Tongue (tissue), 2 donors: Measurements from ENCODE around the gene PLCH2. TPM values are rescaled to one million over a fixed set of nuclear protein-coding genes. Genes with fewer than 3 reads are reported as not detected.
"Not testable (repeated sequence)": the region's sequence is repeated elsewhere in the genome, so short reads cannot be mapped to it uniquely, and the experiment has no call there.

Experiments used
- DNase-seq: peaks from one replicate; pipeline ENCODE4 v3.0.0-alpha.2; 2015
- total RNA-seq: library from RNA; depleted of rRNA; stranded (reverse); fragments of >200 nt; gene quantifications from one replicate; pipeline ENCODE4 v1.2.3, GENCODE V29; 2014

Gene PLCH2
- total RNA-seq: 11.8 TPM

DNA sequence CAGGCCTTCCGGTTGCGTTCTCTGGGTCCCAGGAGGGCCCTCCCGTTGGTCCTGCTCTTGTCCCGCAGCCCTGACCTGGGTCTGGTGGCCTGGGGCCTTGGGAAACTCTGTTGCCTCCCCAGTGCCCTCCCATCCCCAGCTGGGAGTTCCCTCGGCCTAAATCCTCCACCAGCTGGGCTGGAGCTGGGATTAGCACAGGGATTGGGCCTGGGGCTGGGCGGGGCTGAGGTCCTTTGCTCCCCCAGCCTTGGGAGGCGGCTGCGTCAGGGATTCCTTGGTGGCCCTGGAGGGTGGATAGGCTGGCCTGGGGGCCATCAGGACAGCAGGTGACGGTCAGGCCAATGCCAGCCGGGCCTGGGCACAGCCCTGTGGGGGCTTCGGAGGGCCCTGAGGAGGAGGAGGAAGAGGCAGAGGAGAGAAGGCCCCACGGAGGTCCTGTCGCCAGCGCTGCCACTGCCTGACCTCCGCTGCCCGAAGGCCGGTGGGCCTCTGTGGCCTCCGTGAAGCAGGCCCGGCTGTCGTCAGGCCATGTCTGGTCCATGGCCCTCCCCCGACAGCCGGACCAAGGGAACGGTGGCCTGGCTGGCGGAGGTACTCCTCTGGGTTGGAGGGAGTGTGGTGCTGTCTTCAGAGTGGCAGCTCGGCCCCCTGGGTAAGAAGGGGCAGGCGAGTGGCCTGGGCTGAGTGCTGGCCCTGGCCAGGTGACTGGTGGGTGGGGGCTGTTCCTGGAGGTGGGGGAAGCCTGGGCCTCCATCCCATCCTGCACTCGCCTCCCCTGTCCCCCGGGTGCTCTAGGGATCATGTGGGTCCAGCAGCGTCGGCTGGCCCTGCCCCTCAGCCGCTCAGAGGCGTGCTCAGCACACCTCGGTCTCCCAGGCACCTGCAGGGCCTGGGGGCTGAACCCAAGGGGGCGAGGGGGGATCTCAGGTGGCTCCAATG lies at the start of gene PLCH2:
Gene PLCH2 (plus strand): TSS at position 229 of the 939 bp plus-strand sequence. CDS start 300 bp downstream, at position 529.
- DNase-seq: peak; percentile 62

DNA sequence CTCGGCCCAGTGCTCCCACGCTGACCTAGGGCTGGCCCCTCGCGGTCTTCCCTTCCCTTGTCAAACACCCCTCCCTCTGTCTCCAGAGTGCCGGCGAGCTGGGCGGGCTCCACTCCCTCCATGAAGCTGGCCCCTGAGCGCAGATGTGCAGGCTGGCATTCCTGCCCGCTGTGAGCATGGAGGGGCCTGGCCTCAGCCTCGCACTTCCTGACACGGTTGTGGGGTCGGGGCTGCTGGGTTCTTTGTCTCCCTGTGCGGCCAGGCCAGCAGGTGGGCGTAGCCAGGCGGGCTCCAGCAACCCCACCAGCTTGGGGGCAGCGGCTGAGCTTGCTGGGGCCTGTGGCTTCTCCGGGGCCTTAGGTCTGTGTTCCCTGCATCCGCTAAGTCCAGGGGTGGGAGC lies 49.5 kb upstream of the PLCH2 start:
- DNase-seq: no peak

DNA sequence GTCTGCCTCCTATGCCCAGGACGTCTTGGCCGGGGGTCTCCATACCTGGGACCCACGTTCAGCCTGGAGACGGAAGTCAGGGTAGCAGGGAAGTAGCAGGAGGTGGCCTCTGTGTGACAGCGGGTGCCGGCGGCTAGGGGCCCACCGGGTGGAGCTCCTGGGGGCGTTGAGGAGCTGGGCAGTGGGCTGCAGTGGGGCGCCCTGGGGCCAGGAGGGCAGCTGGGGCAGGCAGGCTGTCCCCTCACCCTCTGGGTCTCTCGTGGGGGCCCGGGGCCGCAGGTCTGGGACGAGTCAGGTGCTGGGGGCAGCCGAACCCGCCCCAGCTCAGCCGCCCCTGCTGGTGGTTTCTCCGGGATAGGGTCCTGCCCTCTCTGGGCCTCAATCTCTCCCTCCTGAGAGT lies 49.0 kb upstream of the PLCH2 start:
- DNase-seq: no peak

DNA sequence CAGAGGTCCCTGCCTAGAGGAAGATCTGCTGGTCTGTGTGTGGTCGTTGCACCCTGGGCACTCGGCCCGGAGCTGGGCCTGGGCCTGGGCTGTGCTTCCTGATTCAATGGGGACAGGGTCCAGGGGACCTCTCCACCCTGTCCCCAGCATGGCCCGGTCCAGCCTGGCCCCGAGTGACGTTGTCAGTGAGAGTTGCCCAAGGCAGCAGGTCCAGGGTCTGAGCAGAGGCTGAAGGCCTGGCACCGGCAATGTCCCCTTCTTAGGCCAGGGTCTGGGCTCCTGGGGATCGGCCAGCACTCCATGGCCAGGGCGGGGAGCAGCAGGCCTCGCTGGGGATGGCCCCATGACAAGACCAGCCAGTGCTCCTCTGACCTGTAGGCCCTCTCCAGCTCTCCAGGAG lies 48.1 kb upstream of the PLCH2 start:
- DNase-seq: no peak

DNA sequence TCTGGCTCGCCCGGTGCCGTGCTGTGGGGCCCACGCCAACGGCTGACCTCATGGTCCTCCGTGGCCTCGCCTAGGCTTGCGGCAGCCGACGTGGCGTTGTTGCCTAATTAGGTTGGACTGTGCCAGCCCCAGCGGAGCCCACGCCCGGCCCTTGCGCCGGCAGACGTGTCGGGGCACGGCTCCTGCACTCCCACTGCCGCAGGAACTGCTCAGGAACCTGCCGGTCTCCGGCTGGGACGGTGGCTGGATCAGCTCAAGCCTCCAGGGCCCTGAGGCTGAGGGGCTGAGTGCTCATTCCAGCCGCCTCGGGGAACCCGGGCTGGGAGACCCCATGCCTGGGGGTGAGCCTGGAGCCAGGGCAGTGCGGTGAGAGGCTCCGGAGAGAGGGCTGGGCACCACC lies 47.6 kb upstream of the PLCH2 start:
- no peak for DNase-seq

- no peak for DNase-seq
These were observed 46.1 kb upstream of the PLCH2 start for GRCh38 chr1:2429780-2430591.

- no peak for DNase-seq
These were observed 45.5 kb upstream of the PLCH2 start for GRCh38 chr1:2430592-2430973.

- peak; percentile 63 for DNase-seq
These were observed 45.0 kb upstream of the PLCH2 start for GRCh38 chr1:2431103-2431502.

- peak; percentile 47 for DNase-seq
These were observed 44.6 kb upstream of the PLCH2 start for GRCh38 chr1:2431518-2431917.

DNA sequence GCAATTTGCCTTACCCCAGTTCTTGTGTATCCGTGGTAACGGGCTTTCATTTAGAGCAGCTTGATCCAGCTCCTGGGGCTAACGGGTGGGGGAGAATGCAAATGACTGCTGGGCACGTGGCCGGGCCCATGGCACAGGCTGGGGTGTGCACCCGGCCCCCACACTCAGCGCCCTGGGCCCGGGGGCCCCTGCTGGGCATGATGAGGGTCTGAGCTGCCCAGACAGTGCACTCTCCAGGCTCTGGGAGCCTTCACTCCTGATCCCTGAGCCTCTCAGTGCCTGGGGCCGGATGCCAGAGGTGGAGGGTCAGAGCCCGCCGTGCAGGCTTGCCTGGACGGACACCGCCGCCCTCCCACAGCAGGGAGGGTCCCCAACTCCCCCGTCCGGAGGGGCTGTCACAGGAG lies 43.6 kb upstream of the PLCH2 start:
- DNase-seq: no peak

DNA sequence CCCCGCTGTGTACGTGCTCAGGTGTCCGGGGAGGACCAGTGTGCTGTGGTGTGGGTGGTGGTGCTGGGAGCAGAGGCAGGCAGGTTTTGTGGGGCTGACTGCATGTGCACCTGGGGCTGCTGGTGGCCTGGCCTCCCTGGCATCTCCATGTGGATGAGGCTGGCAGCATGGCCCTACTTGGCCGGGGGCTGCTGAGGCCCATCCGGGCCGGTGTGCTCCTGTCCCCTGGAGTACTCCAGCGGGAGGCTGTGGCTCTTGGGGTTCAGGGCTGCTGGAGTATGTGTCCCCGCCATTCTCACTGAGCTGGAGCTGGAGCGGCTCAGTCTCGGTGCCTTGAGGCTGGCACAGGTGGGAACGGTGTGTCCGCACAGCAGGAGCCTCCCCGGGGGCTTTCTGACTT lies 42.9 kb upstream of the PLCH2 start:
- DNase-seq: no peak

DNA sequence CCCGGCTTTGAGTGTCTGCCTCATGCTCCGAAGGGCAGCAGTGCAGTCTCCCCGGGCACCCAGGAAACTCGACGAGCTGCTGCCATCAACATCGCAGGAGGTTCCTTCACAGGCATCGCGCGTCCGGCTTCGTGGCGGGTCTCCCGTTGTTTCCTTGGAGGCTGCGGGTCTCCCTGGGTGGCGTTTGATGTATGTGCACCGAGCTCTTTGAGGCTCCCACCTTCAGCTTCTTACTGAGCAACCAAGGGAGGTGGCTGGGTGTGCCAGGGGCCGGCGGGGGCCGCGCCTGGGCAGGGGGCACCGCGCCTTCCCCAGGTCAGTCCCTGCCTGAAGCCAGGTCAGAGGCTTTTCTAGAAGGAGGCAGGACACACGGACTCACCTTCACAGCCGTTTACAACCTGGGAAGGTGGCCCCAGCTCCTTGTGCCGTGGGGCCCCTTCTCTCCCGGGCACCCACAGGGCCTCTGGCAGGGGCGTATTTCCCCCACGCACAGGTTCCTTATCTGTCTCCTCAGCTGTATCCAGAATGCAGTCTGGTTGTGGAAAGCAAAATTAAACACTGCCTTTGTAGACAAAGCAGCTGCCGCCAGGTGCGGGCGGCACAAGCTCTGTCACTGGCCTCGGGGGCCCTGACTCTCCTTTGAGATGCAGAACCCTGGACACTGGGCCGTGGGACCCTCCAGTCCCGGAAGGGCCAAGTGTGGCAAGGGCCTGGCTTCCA lies 42.0 kb upstream of the PLCH2 start:
- no peak for DNase-seq

DNA sequence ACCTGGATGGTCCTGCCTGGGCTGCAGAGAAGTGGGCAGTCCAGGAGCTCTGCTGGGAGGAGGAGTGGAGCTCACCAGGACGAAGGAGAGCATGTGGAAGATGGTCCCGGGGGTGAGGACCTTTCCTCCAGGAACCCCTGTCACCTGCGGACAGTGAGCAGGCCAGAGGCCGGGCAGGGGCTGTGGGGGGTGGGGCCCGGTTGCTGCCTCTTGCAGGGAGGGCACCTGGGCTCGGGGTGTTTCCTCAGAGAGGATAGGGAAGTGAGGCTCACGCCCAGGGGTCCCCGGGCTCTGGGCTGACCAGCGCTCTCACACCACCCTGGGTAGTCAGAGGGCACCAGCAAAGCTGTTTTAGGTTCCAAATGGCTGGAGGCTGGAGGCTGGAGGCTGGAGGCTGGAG lies 41.0 kb upstream of the PLCH2 start:
- no peak for DNase-seq

DNA sequence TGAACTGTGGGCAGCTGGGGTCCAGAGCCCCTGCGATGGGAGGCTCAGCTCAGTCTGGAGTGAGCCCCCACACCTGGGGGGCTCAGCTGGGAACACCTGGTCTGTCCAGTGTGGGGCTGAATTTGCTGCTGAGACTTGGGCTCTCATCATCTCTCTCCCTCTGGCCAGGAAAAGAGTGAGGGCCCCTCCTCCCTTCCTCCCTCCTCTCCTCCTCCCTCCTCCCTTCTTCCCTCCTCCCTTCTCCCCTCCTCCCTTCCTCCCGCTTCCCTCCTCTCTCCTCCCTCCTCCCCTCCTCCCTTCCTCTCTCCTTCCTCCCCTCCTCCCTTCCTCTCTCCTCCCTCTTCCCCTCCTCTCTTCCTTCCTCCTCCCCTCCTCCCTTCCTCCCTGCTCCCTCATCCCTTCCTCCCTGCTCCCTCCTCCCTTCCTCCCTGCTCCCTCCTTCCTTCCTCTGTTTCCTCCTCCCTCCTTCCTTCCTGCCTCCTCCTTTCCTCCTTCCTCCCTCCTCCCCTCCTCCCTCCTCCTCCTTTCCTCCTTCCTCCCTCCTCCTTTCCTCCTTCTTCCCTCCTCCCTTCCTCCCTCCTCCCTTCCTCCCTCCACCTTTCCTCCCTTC lies 40.2 kb upstream of the PLCH2 start:
- DNase-seq: no peak

DNA sequence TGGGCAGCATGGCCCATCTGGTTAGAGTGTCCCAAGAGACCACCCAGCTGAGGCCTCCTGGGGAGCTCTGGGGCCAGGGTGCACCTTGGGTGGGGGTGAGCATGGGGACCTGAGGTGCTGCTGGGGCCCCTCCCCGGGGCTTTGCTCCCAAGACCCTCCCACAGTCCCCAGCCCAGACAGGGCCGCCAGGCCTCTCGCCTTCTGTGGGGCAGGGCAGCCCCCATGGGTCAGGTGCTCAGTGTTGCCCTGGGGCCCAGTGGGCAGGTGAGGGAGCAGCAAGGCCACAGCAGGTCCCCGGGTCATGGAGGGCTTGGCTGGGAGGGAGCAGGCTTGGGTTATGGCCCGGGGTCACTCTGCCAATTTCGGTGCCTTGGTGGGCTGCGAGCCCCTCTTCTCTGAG lies 39.2 kb upstream of the PLCH2 start:
- no peak for DNase-seq

- no peak for DNase-seq
These were observed 38.5 kb upstream of the PLCH2 start for GRCh38 chr1:2437617-2438016.

GRCh38 chr1:2438038-2438437 lies 38.1 kb upstream of the PLCH2 start:
- DNase-seq: no peak

- DNase-seq: no peak
These were observed 37.4 kb upstream of the PLCH2 start for GRCh38 chr1:2438641-2439040.

DNA sequence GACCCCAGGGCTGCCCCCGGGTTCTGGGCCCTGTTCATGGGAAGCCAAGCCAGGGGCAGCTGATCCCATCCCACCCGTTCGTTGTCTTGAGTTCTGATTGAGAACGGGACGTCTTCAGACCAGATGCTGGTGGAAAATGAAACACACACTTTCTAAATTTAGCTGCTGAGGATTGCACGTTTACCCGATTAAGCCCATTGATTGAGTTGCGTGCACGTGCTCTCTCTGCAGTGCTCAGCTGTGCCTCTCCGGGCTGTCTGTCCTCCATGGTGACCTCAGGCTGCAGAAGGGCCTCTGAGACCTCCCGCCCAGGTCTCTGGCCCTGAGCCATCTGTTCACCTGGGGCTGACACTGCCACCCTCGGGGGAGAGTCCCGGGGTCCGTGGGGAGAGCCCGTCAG lies 36.7 kb upstream of the PLCH2 start:
- DNase-seq: no peak

DNA sequence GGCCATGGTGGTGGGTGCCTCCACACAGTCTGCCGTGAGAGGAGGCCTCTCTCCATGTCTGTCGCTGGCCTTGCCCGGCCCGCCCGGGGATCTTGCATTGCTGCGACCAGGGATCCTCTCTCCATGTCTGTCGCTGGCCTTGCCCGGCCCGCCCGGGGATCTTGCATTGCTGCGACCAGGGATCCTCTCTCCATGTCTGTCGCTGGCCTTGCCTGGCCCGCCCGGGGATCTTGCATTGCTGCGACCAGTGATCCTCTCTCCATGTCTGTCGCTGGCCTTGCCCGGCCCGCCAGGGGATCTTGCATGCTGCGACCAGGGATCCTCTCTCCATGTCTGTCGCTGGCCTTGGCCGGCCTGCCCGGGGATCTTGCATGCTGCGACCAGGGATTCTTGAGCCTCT lies 35.7 kb upstream of the PLCH2 start:
- not testable (repeated sequence) for DNase-seq

DNA sequence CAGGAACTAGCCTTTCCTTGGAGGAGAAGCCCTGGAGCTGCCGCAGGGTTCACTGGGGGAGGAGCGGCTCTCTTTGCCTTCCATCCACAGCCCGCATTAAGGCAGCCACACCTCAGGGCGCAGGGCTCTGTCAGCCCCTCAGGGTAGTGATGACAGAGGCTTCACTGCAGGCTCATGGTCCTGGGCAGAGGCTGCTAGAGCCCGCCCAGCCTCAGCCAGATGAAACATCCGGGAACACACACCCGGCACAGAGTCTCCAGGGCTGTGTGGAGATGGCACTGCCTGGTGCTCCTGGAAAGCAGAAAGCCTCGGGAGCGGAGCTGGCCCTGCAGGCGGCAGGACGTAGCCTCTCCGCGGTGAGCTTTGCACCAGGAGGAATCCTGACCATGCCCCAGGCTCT lies 34.3 kb upstream of the PLCH2 start:
- no peak for DNase-seq

DNA sequence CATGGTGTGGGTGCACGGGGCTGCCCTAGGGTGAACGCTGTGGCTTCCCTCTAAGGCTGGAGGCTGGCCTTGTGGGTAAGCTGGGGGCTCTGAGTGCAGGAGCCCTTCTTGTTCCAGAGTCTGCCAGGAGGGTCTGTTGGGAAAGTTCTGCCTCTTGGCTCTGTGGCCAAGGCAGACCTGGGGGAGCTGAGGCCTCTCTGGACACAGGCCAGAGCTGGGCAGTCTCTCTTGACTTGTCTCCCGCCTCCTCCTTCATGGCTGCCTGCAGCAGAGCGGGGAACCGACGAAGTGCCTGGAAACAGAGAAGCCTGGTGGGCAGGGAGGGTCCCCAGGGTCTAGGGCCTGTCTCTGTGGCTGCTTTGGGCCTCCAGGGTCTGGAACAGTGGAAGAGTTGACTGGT lies 33.4 kb upstream of the PLCH2 start:
- no peak for DNase-seq
